GM12891 (cell line): ENCODE data around the gene MGMT.

Source experiments
- PAX5 ChIP-seq: IDR thresholded peaks from 2 replicates; pipeline ENCODE4 v1.6.1; 2011; ENCODE audit warnings: low read length, moderate library complexity, mild to moderate bottlenecking; ENCODE audit not compliant: insufficient read depth, severe bottlenecking
- POLR2A ChIP-seq: IDR thresholded peaks from 2 replicates; pipeline ENCODE4 v1.6.1; 2011; ENCODE audit warnings: low read depth, low read length, control low read depth
- POLR2AphosphoS5 ChIP-seq: IDR thresholded peaks from 2 replicates; pipeline ENCODE4 v1.6.1; 2011; ENCODE audit warnings: low read depth, low read length, control low read depth
- POU2F2 ChIP-seq: IDR thresholded peaks from 2 replicates; pipeline ENCODE4 v1.6.1; 2011; ENCODE audit warnings: low read depth, mild to moderate bottlenecking, control low read depth, low read length, moderate library complexity
- SPI1 ChIP-seq: IDR thresholded peaks from 2 replicates; pipeline ENCODE4 v1.6.1; 2011; ENCODE audit warnings: low read depth, low read length, control low read depth
- TAF1 ChIP-seq: IDR thresholded peaks from 2 replicates; pipeline ENCODE4 v1.6.1; 2011; ENCODE audit warnings: low read depth, low read length, control low read depth

DNA sequence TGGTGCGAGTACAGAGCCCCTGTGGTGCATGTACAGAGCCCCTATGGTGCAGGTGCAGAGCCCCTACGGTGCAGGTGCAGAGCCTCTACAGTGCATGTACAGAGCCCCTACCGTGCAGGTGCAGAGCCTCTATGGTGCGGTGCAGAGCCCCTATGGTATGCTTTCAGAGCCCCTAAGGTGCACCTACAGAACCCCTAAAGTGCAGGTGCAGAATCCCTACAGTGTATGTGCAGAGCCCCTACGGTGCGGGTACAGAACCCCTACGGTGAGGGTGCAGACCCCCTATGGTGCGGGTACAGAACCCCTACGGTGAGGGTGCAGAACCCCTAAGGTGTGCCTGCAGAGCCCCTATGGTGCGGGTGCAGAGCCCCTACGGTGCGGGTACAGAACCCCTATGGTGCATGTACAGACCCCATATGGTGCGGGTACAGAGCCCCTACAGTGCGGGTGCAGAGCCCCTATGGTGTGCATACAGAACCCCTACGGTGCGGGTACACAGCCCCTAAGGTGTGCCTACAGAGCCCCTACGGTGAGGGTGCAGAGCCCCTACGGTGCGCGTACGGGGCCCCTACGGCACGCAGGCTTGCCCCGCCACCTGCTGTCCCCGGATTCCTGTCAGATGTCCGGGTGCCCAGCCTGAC, 53.5 kb downstream of the MGMT start:
- TF ChIP-seq POLR2AphosphoS5 (no peak), TAF1 (no peak), POLR2A (no peak), SPI1 (no peak), PAX5 (no peak), POU2F2 (no peak)
